NCI-H1105 (cell line): Measurements from ENCODE around the gene ATG9B.
A peak's percentile ranks its signal among the peaks of the same experiment; 100 is the strongest.
"Not testable (repeated sequence)": the region's sequence is repeated elsewhere in the genome, so short reads cannot be mapped to it uniquely, and the experiment has no call there.

ENCODE experiments used
- DNase-seq: peaks from one replicate; lab custom pipeline; 2025; lab: John Stamatoyannopoulos, UW

ATG9B gene

GRCh38 chr7:151035026-151035717 is 10.9 kb upstream of the ATG9B start:
- no peak for DNase-seq

GRCh38 chr7:151034312-151035025 is 10.2 kb upstream of the ATG9B start:
- no peak for DNase-seq

- DNase-seq = no peak
These were observed 9.6 kb upstream of the ATG9B start for GRCh38 chr7:151033864-151034249.

- no peak for DNase-seq
These were observed 8.9 kb upstream of the ATG9B start for GRCh38 chr7:151032936-151033863.

GRCh38 chr7:151031011-151031410 is 6.7 kb upstream of the ATG9B start:
- no peak for DNase-seq

- no peak for DNase-seq
These were observed 4.7 kb upstream of the ATG9B start for GRCh38 chr7:151028948-151029501.

- peak; percentile 96 for DNase-seq
These were observed 4.0 kb upstream of the ATG9B start, which contains the start of gene ABCB8 for GRCh38 chr7:151028131-151028947. Gene ABCB8, plus strand, starts transcription at chr7:151028450. Its CDS starts 66 bp downstream, at chr7:151028516.

- DNase-seq = not testable (repeated sequence)
These were observed 3.4 kb upstream of the ATG9B start for GRCh38 chr7:151027728-151028130.

- not testable (repeated sequence) for DNase-seq
These were observed 2.8 kb upstream of the ATG9B start for GRCh38 chr7:151026771-151027727.

GRCh38 chr7:151025924-151026671 is 1.8 kb upstream of the ATG9B start:
- DNase-seq = no peak

GRCh38 chr7:151023232-151023631 is 1.1 kb downstream of the ATG9B start:
- no peak for DNase-seq

GRCh38 chr7:151020231-151020630 is 4.1 kb downstream of the ATG9B start:
- DNase-seq = no peak

GRCh38 chr7:151019130-151019447 is 5.2 kb downstream of the ATG9B start:
- no peak for DNase-seq

- no peak for DNase-seq
These were observed 5.7 kb downstream of the ATG9B start for GRCh38 chr7:151018421-151019129.

GRCh38 chr7:151017953-151018420 is 6.3 kb downstream of the ATG9B start:
- DNase-seq = no peak

- DNase-seq = no peak
These were observed 6.8 kb downstream of the ATG9B start for GRCh38 chr7:151017370-151017952.

- DNase-seq = no peak
These were observed 7.4 kb downstream of the ATG9B start for GRCh38 chr7:151016942-151017341.

GRCh38 chr7:151016505-151016904 is 7.8 kb downstream of the ATG9B start:
- DNase-seq = no peak
